HG03520 (cell line): ENCODE results near the gene SCUBE2.

Experiments
- ATAC-seq: cut with Tn5 transposase; IDR thresholded peaks from one replicate; pipeline ENCODE4 v1.9.1; 2021; ENCODE audit warnings: mild to moderate bottlenecking, moderate library complexity; ENCODE audit not compliant: unreplicated experiment

The SCUBE2 gene

DNA sequence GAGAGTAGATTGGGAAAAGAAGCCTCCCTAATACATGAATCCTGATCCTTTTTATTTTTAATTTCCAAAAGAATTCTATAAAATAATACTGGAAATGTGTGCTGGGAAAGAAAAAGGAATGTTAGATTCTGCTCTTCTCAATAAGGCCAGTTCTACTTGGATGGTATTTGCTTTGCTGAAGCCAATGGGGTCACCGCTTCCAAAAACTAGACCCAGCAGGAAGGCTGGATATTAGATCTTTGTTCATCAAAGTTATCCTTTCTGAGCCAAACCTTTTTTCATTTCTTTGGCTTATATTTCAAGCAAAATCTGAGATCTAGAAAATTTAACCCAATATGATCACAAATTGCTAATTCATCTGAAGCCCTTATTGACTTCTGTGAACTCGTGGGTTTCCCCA is 41.4 kb downstream of the SCUBE2 start:
- ATAC-seq, result no peak

- no peak for ATAC-seq
Measured at GRCh38 chr11:9047964-9048523, 43.4 kb downstream of the SCUBE2 start.

DNA sequence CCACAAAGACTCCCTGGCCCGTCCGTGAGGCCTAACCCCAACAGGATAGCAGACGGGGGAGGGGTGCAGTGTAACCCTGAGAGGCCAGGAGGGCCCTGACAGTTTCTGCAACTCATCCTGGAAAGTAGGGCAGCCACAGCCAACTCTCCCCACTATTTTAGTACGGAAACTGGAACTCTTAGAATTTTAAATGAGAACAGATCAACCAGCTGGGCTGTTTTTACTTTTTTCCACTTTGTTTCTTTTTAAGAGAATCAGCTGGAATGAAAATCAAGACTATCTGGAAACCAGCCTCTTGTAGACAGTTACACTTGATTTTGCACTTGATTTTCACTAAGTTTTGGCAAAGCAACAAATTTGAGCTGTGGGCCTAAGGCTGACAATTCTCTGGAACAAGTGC is 44.9 kb downstream of the SCUBE2 start:
- ATAC-seq, result no peak

GRCh38 chr11:9042488-9042887 is 48.9 kb downstream of the SCUBE2 start:
- ATAC-seq, result no peak

- no peak for ATAC-seq
Measured at GRCh38 chr11:9041747-9042146, 49.7 kb downstream of the SCUBE2 start.

GRCh38 chr11:9040410-9040809 is 51.0 kb downstream of the SCUBE2 start:
- ATAC-seq, result no peak

- no peak for ATAC-seq
Measured at GRCh38 chr11:9039863-9040262, 51.5 kb downstream of the SCUBE2 start.

DNA sequence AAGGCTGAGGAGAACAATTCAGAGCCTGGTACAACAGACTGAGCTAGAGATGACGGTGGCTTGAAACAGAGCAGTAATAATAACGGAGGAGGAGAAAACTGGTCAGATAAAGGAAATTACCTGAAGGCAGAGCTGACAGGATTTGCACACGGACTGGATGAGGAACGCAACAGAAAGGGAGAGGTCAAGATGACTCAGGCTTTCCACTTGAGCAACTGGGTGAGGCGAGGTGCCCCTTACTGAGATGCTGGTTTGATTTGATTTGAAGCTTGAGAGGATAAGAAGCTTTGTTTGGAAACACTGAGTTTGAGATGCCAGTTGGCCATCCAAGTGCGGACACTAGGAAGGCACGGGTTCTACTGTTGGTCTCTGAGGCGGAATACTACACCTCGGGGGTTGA is 52.2 kb downstream of the SCUBE2 start:
- ATAC-seq, result no peak

GRCh38 chr11:9038541-9038940 is 52.9 kb downstream of the SCUBE2 start:
- no peak for ATAC-seq

DNA sequence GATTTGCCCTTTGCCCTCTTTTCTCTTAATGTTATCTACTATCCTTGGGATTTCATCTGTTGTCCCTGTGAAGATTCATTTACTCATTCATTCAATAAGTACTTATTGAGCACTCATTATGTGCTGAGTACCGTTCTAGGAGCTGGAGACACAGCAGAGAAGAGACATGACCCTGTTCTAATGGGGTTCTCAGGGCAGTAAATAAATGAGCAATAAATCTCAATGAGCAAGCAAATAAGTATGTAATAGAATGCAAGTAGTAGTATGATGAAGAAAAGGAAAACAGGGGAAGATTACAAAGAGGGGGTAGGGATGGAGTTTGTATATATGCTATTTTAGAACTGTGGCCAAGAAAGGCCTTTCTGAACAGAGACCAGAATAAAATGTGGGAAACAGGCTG is 53.4 kb downstream of the SCUBE2 start:
- no peak for ATAC-seq

GRCh38 chr11:9037046-9037780 is 54.2 kb downstream of the SCUBE2 start:
- no peak for ATAC-seq

- no peak for ATAC-seq
Measured at GRCh38 chr11:9030601-9031000, 60.8 kb downstream of the SCUBE2 start.

DNA sequence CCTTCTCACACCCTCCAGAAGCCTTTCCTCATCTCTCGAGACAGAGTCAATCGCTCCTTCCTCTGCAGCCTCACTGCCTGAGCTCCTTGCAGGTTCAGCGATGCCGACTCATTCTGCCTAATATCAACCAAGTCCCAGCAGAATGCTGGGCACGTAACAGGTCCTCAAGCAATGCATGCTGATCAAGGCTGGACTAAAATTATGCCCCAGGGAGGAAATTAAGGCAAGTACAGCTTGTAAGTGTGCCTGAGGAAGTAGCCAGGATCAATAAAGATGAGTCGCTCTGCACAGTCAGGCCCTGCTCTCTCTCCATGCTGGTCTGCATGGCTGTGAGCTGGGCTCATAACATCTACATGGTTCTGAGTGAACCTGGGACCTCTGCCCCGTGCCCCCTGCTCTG is 62.0 kb downstream of the SCUBE2 start:
- no peak for ATAC-seq

DNA sequence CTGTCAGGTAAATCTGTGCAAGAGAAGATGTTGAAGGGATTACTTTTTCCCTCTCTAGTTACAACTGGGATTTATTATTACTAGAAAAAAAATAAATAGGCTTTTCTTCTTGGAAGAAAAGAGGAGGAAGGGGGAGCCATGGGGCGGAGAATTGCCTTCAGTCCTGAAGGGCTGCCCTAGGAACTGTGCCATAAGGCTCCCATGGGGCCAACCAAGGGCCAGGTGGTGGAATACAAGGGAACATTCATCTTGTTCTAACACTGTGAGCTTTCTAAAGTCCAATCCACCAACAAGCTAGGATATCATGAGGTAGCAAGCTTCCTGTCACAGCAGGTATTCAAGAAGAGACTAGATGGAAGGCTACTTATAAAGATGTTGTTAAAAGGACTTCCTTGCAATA is 62.8 kb downstream of the SCUBE2 start:
- no peak for ATAC-seq

DNA sequence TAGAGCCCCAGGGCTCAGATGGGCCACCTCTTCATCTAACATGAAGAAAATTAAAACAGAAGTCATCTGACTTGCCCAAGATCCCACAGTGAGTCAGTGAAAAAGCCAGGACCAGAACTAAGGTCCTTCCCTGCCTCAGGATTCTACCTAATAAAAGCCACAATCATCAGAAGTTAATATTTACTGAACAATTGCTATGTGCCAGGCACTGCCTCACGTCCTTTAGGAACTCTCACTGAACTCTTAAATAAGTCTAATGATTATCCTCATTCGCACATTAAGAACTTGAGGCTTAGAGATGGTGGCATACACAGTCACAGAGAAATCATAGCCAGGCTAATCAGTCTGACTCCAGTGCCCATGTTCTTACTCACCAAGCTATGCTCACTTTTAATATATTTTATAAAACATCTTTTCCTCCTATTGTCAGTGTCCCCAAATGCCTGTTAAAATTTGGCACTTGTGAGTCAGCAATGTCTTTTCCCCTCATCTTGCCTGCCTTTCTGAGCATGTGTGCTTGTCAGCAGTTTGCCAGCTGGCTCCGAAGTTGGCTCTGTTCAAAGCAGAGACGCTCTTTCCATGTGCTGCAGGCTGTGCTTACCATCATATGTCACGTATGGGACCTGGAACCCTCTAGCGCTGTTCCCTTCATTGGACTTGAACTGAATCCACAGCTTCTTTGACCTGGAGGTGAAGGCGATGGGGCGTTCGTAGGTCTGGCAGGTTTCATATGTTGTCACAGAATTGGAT is 66.1 kb downstream of the SCUBE2 start:
- no peak for ATAC-seq

GRCh38 chr11:9022961-9023680 is 68.3 kb downstream of the SCUBE2 start:
- ATAC-seq, result no peak

DNA sequence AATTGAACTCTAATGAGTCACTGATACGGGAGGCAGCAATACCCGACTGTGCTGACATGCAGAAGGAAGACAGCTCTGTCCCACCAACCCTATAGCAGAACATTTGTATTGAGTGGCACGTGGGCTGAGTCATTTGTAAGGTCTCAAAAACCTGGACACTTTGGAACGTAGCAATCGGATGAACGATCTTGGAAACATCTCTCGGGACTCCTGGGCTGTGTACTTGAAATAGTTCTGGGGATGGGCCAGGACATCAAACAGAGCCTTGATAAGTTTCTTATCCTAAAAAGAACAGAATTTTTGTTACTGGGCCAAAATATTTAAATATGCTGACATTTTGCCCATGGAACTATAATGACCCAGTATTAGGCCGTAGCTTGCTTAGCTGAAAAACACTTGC is 70.5 kb downstream of the SCUBE2 start:
- no peak for ATAC-seq

DNA sequence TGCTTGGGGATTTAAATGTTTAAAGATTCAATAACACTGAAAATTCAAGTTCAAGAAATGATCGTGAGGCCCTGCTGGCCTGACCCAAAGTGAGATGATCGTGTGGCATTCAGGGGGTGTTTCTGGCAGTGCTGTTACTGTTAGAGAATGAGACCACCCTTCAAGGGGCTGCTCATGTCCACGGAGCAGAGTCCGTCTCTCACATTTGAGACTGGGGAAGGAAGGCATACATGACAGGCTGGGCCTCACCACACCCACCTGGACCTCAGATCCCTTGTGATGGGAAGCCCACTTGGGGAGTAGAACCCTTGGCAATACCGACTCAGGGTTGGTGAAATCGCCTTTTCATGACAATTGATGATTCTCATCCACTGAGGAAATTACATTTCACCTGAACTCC is 71.5 kb downstream of the SCUBE2 start:
- ATAC-seq, result no peak

DNA sequence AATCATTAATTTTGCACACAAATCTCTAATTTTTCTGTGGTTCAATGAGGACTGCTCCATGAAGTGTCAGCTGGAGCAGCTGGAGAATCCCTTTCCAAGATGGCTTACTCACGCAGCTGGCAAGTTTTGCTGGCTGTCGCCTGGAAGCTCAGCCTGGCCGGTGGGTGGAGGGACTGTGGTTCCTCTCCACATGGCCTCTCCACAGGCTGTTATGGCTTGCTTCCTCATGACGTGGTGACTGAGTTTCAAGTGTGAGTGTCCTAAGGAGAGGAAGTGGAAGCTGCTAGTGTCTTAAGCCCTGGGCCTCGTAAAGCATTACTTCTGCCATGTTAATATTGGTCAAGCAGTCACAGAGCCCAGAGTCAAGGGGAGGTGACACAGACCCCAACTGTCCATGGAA is 73.6 kb downstream of the SCUBE2 start:
- ATAC-seq, result no peak

DNA sequence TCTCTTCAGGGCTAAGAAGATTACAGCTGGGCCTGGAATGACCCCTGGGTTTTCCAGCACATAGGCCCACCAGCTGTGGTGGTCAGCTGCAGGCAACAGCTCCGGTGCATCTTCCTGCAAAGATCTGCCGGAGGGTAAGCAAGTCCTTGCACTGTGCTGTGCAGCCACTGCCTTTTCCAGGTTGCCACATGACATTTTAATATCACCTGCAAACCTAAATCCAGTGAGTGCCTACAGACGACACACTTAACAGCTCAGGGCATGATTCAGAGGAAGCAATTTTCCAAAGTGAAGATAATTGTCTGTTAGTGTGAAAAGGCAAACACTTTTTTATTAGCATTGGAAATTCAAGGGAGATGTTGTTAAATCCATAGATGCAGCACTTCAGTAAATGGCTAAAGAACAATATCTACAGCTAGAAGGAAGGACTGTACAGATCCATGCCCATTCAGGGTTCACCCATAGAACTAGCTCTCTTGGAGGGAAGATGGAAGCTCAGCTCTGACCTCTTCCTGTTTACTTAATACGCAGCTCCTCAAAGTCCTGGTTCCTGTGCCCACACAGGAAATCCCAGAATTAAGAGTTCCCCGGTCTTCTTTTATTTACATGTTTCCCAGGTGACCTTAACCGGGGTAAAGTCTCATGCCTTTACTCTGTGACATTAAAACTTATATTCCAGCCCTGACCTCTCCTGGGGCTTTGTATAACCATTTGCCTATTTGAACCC is 74.3 kb downstream of the SCUBE2 start:
- no peak for ATAC-seq

- ATAC-seq, result no peak
Measured at GRCh38 chr11:9015677-9016076, 75.7 kb downstream of the SCUBE2 start.
